ENCODE results near the gene RMI1.

The RMI1 gene

DNA sequence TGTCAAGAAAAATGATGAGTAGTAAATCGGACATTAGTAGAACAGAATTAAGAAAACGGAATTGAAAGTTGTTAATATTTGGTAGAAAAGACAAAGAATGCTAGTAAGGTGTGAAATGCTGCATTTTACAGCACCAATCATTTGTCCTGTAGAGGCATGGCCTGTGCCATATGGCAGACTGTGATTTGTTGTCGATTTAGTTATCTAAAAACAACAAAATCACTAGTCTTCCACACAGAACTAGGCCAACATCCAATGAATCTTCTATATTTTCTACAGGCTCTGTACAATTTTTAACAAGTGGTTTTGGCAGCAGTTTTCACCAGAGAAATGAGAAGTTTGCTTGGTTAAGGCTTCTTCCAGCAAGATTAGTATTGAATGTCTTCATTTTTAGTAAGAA is 11.0 kb upstream of the RMI1 start:
- DNase-seq: no peak

GRCh38 chr9:83971485-83971884 is 9.1 kb upstream of the RMI1 start:
- DNase-seq: no peak

DNA sequence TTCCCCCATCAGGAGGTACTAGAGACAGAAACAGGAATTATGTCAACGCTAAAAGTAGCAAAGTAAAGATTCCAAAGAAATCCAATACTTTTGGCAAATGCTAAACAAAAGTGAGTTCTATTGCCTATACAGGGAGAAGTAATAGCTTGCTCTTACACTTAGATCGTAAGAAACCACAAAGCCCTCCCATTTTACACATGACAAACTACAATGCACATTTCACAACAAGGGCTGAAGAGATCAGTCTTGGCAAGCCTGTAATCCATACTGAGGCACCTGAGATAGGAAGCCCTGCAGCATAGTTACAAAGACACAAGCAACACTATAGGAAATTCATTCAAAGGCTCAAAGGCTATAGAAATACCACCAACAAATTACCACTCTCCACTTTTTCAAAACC is 8.3 kb upstream of the RMI1 start:
- no peak for DNase-seq

GRCh38 chr9:83975300-83975699 is 5.3 kb upstream of the RMI1 start:
- DNase-seq: no peak

GRCh38 chr9:83976372-83976771 is 4.2 kb upstream of the RMI1 start:
- DNase-seq: no peak

GRCh38 chr9:83977196-83977595 is 3.4 kb upstream of the RMI1 start:
- no peak for DNase-seq

GRCh38 chr9:83978992-83979811 is 1.4 kb upstream of the RMI1 start:
- DNase-seq: peak; percentile 49

DNA sequence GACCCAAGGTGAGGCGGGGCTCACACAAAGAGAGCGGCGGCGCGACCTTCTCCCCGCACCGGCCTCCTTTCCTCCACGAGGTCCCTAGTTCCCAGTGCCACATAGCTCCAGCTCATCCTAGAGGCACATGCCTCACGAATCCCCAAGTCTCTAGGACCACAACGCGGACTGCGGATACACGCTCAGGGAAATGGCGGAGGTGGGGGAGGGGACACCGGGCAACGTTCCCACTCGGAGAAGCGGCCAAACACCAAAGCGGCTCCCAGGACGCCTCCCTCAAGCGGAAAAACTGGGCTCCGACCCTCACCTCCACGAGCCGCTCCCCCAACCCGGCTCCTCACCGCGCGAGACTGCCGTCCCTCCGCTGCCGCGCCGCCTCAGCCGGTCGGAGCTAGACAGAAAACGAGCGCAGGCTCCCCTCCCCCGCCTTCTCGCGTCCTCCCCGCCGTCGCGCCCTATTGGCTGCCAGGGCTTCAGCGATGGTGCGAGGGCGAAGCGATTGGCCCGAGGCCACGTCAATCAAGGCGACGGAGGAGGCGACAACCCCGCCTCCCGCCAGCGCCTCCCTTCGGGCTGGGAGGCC is 702 bp upstream of the RMI1 start, which contains the start of gene HNRNPK:
Gene HNRNPK (minus strand): TSS at position 404 of the 583 bp plus-strand sequence. CDS start 1,963 bp downstream, outside the sequence.
- peak; percentile 91 to 99 for DNase-seq

DNA sequence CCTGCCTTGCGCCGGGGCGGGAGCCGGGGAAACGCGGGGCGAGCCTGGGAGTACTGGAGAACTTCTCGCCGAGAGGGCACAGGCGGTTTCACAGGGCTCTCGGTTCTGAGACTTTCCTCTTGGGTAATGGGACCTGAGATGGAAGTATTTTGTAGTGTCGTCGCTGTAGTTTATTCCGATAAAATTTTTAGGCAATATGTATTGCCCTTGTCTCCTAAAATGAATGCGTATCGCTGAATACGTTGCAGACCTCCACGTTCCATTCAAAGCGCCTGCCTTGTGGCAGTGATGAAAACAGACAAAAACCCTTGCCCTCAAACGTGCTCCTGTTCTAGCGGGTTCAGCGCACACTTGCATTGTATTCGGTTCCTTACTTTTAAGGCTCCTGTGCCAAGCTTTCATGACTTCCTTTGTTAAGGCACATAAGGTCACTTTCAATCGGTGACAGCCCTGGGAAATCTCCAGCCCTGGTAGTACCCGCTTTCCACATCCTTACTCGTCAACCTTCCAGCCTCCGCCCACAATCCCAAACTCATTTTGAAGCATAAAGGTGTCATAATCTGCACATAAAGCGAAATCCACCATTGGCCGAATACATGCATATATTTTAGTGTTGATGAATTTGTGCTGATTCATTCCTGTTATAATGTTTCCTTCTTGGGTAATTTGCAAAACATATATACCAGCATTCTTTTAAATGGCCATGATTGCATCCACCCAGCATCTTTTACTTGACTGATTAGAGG is 694 bp downstream of the RMI1 start:
- peak in 1 of 2 experiments; percentile 28 for DNase-seq

- DNase-seq: no peak
These were observed 5.6 kb downstream of the RMI1 start for GRCh38 chr9:83986195-83986594.

- DNase-seq: no peak
These were observed 6.3 kb downstream of the RMI1 start for GRCh38 chr9:83986765-83987401.

DNA sequence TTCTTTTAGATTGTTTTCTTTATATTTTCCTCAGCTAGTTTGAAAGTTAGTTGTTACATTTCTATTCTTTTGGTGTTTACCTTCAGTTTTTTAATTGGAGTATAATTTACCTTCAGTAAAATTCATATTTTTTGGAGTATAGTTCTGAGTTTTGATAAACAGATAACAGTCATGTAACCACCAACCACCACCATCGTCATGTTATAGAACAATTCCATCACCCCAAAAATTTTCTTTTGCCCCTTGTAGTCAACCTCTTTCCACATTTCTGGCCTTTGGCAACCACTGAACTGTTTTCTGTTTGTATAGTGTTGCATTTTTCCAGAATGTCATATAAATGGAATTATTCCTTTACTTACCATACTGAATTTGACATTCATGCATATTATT is 6.8 kb downstream of the RMI1 start:
- no peak for DNase-seq

DNA sequence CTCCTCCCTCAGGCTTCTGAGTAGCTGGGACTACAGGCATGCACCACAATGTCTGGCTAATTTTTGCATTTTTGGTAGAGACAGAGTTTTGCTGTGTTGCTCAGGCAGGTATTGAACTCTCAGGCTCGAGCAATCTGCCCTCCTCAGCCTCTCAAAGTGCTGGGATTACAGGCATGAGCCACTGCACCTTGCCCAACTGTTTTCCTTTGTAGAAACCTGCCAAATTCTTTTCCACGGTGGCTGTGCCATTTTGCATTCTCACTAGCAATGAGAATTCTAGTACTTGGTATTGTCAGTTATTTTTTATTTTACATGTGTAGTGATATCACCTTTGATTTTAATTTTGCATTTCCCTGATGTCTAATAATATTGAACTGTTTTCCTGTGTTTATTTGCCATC is 7.8 kb downstream of the RMI1 start:
- DNase-seq: no peak

GRCh38 chr9:83991355-83991754 is 10.8 kb downstream of the RMI1 start:
- no peak for DNase-seq

- DNase-seq: peak; percentile 48 to 65
These were observed 11.8 kb downstream of the RMI1 start for GRCh38 chr9:83992407-83992806.

- no peak for DNase-seq
These were observed 12.3 kb downstream of the RMI1 start for GRCh38 chr9:83992901-83993300.

- no peak for DNase-seq
These were observed 15.5 kb downstream of the RMI1 start for GRCh38 chr9:83996126-83996525.

DNA sequence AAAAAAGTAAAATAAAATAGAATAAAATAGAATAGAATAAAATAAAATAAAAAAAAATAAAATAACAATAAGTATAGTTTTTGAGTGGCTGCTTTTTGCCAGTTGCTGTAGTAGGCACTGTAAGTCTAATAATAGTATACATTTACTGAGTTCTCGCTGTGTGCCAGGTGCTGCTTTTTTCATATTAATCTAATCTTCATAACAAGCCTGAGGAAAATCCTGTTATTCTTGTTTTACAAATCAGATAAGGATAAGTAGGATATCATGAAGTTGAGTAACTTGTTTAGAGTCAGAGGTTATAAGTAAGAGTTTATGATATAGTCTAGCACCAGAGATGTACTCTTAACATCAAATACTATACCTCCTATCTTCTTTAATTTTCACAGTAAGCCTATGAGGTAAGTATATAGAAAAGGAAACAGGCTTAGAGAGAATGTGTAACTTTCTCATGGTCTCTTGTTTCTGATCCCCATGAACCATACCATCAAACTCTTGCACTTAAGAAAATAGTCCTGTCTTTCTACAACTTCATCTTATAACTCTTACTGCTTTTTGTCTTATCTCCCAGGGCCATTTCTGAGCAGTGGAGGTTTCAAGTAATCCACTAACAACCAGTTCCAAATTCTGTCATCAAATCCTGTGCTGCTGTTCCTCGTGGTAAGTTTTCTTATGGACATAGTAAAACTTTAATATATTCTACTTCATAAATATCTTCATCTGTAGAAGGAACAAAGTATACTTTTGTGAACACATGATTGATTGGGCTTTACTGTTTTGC is 18.7 kb downstream of the RMI1 start:
- no peak for DNase-seq

DNA sequence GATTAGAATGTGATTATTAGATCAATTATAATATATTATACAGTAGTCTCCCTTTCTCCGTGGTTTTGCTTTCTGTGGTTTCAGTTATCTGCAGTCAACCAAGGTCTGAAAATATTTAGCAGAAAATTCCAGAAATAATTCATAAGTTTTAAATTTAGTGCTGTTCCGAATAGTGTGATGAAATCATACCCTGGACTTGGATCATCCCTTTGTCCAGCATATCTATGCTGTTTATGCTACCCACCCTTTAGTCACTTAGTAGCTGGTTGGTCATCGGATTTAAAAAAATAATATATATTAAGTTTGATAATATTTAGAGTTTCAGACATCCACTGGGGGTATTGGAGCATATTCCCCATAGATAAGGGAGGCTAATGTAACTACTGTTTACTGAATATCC is 19.6 kb downstream of the RMI1 start:
- no peak for DNase-seq

DNA sequence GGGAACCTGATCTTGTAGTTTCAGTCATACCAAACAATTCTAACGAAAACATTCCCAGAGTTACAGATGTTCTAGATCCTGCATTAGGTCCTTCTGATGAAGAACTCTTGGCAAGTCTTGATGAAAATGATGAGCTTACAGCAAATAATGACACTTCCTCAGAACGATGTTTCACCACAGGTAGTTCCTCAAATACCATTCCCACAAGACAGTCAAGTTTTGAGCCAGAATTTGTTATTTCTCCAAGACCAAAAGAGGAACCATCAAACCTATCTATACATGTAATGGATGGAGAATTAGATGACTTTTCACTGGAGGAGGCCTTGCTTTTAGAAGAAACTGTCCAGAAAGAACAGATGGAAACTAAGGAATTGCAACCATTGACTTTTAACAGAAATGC is 21.0 kb downstream of the RMI1 start:
- DNase-seq: no peak

- DNase-seq: no peak
These were observed 21.7 kb downstream of the RMI1 start for GRCh38 chr9:84002344-84002743.

DNA sequence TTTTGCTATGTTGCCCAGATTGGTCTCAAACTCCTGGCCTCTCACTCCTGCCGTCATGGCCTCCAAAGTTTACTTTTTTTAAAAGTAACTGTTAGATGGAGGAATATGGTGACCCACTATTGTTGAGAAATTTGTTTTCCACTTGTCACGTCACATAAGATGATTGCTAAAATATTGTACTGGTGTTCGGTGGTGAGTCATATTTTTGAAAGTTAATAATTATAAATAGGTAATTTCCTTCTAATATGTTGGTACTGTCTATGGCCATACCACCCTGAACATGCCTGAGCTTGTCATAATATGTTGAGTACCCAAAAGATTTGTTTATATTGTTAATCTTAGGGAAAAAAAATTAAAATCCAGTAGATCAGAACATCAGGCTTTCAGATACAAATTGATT is 22.6 kb downstream of the RMI1 start:
- no peak for DNase-seq

DNA sequence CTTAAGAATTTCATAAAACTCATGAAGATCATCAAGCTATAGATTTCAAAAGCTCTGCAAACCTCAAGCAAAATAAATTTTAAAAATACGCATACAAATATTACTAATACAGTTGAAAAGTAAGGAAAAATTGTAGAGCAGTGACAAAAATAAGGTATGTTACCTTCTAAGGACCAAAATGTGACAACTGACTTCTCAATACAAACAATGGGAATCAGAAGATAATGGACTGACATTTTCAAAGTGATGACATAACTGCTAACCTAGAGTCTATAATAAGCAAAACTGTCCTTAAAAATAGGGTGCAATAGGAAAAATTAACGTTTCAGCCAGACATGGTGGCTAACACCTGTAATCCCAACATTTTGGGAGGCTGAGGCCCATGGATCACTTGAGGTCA is 27.1 kb downstream of the RMI1 start:
- DNase-seq: no peak

Measured in NCI-H1930 (cell line).